GM12875 (cell line): Measurements from ENCODE around the gene HLA-DMA.

ENCODE experiments used
- H3K4me3 ChIP-seq: one replicate; pipeline ENCODE4 v1.5.1; 2011; ENCODE audit warnings: low read depth, low read length, control low read depth
- CTCF ChIP-seq: IDR thresholded peaks from 2 replicates; pipeline ENCODE4 v1.5.1; 2011; ENCODE audit warnings: low read depth, mild to moderate bottlenecking, control low read depth, inconsistent platforms, low read length, moderate library complexity, borderline replicate concordance; ENCODE audit not compliant: insufficient read depth

HLA-DMA gene

GRCh38 chr6:32964776-32965175 lies 11.9 kb upstream of the HLA-DMA start:
- no peak for TF ChIP-seq CTCF

GRCh38 chr6:32963866-32964265 lies 11.0 kb upstream of the HLA-DMA start:
- no peak for TF ChIP-seq CTCF
- H3K4me3 ChIP-seq = no peak overlapping the region

More at GRCh38 chr6:32964776-32965175, 11.9 kb upstream of the HLA-DMA start:
- H3K4me3 ChIP-seq = no peak overlapping the region

GRCh38 chr6:32962213-32962826 lies 9.4 kb upstream of the HLA-DMA start:
- no peak for TF ChIP-seq CTCF

GRCh38 chr6:32960563-32960962 lies 7.7 kb upstream of the HLA-DMA start:
- H3K4me3 ChIP-seq = no peak overlapping the region
- TF ChIP-seq CTCF = no peak

More at GRCh38 chr6:32962213-32962826, 9.4 kb upstream of the HLA-DMA start:
- H3K4me3 ChIP-seq = no peak overlapping the region

GRCh38 chr6:32956176-32956575 lies 3.3 kb upstream of the HLA-DMA start:
- no peak for TF ChIP-seq CTCF
- no peak overlapping the region for H3K4me3 ChIP-seq

GRCh38 chr6:32954986-32955802 lies 2.3 kb upstream of the HLA-DMA start:
- peak; percentile 61; the same call in 1 of the 2 replicates for TF ChIP-seq CTCF
- H3K4me3 ChIP-seq = no peak overlapping the region

- H3K4me3 ChIP-seq = no peak overlapping the region
- TF ChIP-seq CTCF = no peak
Measured at GRCh38 chr6:32954267-32954666, 1.4 kb upstream of the HLA-DMA start.
